ENCODE data around the gene NOX3.

The NOX3 gene

DNA sequence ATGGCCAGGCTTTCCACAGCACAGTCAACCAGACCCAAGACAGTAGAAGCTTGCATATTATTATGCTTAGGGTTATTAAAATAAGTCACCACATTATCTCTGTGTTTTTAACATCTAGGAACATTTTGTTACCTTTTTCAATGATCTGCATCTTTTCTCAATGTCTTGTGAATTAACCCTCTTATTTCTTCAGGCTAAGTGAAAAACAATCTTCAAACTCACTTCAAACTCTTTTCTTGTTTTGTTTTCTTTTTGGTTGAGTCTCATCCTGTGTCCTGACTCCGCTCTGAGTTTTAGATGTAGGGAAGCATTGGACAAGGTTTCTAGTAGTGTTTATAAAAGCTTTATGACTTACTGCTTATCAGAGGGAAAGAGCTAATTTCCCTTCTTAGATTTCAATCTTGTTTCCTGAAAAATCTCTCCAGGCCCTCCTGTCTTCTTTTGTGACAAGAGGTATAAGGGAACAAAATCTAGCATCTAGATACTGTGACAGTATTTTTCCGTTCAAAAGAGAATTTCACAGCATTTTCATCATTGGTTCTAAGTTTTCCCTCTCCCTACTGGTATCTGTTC, 26.2 kb downstream of the NOX3 start:
- DNase-seq: no peak

DNA sequence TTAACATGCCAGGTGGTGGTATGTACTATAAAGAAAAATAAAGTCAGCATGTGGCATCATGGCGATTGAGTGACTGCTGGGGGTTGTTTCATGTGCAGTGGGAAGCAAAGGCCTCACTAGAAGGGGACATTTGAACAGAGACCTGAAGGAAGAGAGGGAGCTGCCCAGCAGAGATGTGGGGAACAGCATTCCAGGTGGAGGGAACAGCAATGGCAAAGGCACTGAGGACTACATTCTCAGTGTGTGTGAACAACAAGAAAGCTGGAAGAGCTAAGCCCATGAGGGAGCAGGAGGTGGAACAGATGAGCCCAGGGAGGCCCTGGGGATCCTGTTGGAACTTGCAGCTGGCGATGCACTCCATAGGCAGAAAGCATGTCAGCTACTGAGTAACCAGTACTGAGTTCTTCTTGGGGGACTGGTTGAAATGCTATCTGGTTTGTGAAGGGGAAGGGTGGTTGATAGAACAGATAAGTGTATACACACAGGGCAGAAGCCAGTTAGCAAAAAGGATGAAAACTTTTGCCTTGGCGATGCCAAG, 29.2 kb downstream of the NOX3 start:
- no peak for DNase-seq

DNA sequence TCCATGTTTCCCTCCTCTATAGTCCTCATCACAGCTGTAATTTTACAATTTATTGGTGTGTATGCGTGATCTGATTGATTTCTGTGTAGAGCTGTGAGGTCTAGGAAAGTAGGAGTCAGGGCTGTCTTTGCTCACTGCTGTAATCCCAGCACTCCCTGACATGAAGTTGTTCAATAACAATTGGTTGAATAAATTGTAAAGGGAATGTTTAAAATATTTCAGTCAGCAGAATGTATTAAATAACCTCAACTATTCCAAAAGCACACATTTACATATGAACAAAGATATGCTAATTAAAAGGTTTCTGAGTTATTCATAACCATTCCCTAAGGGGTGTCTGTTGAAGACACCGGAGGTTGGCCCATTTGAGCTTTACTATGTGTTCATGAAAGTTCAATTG, 31.5 kb downstream of the NOX3 start:
- no peak for DNase-seq

DNA sequence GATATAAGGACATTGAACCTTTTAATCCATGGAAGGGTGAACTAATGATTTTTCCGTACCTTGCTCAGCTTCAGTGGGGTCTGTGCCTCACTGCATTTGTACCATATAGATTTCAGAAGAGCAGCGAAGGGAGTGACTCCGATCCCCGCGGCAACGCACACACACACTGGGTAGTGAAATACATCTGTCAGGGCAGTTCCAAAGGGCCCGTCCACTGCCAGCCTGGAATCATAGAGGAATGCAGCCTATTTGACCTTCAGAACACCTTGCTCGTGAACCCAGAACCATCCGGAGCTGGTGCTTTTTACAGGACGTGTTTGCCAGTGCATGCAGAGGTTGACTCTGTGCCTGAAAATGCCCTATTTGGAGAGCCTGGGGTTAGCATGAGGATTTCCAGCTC, 33.0 kb downstream of the NOX3 start:
- DNase-seq: no peak

DNA sequence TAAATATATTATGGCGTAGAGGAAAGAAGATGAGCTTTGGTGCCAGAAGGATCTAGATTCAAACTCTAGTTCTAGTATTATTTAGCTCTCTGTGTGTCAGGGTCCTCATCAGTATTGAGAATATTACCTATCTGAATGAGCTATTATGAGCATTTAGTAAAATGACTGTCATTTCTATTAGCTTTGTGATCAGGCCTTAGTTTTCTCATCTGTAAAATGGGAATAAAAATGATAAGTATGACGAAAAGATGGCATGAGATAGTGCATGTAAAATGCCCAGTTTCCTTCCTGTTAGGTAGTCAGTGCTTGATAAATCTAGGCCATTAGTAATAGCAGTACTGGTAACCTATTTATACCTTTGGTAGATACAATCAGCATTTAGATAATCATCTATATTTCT, 35.1 kb downstream of the NOX3 start:
- DNase-seq: no peak

DNA sequence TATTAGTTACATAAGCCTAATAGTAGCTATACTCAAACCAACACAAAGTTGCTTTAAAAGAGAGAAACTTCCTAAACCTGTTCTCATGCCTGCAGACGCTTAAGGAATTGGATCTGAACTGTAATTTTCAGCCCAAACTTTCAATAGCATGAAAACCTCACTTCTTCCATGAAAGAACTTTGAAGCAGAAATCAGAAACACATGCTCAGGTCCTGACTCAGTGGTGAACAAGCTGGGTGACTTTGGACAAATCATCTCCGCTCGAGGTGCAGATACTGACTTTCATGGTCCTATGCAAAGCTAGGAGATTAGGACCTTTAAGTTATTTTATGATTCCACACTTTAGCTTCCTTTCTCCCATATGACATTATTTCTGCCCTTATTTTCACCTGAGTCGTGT, 36.5 kb downstream of the NOX3 start:
- no peak for DNase-seq

DNA sequence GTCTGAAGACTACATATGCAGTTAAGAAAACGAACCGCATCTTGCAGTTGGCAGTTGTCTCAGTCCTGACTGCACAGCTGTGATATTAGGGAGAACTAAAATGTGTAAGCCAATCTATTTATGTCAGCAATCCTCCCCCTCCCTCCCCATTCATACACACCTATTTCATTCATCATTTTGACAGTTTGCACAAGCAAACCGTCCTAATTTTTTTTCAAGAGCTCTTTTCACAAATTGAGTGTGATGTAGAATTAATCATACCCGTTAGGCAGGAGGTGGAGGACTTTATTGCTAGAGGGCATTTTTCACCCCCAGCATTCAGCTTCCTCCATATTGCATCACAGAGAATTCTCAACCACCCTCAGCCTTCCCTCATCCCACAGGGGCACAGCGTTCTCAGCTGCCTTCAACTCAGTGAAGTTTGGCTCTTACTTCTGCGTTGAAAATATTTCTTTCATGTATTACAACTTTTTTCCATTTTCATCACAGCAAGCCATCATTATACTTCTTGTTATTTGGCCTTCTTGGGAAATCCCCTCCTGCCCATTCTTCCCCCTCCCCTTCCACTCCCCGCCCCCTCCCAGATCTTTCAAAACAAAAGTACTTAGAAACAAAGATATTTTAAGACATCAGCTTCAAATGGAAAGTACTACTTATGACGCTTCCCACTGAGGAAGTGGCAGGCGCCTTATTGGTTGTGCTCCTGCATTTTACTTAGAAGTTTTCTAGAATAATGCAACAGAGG, 37.5 kb downstream of the NOX3 start:
- DNase-seq: peak; percentile 75

DNA sequence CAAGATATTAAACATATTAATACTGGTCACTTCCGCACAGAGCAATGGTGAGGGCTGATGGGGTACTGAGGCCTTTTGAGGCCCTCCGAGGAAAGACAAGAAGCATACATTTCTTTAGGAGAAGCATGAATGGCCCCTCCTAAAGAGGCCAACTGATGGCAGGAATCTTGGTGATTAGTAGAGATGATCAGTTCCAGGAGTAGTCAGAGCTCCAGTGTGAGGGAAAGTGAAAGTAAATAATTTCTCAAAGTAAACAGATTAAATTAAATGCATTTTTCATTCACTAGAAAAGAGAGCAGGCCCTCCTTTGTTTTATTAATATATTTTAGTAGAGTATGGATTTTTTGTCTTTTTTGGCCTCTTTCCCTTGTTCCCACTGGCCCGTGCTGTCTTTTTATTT, 38.2 kb downstream of the NOX3 start:
- no peak for DNase-seq

DNA sequence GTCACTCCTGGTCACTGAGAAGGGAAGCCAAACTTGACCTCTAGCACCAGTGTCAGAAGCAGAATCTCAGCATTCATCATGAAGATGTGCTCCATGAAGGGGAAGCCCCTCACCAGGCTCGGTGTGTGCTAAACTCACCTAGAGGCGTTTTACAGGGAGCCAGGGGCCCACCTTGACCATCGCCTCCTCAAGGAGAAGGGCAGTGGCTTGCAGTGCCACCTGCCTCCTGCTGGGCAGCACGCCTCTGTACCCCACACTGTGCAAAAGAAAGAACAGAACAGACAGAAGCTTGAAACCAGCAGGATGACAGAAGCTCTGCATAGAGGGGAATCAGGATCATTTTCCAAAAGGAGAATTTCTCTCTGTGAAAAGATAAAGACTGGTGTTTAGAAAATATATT, 39.7 kb downstream of the NOX3 start:
- DNase-seq: no peak

DNA sequence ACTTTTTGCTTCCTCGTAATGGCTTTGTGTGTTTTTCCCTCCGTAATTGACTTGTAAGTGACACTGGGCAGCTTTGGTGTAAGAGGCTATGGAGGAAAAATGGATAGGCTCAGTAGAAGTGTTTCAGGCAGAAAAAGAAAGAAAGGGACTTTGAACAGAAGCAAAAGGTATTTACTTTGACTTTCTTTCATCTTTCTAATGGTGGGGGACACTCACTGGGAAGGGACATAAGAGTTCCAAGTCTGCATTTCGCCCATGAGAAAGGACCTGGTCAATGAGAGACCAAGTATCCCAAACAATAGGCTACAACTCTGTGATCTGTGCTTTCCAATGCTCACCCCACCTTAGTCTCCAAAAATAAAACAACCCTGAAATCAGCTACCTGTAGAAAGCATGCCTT, 41.6 kb downstream of the NOX3 start:
- DNase-seq: no peak

DNA sequence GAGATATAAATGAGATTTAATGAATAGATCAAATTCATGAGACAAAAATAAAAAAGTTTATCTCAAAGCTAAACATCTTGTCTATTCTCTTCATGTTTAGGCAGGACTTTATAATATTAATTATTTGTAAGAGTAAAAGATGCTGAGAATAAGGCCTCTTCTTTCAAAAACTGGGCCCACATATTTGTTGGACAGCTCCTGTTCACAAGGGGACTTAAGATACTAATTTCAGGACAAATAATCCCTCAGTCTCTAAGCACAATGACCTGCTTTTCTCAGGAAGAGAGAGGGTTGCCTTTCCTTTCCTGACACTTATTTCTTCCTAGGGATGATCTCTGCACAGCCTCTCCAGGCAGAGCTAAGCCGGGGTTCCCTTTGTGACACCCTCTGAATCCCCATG, 43.3 kb downstream of the NOX3 start:
- no peak for DNase-seq

DNA sequence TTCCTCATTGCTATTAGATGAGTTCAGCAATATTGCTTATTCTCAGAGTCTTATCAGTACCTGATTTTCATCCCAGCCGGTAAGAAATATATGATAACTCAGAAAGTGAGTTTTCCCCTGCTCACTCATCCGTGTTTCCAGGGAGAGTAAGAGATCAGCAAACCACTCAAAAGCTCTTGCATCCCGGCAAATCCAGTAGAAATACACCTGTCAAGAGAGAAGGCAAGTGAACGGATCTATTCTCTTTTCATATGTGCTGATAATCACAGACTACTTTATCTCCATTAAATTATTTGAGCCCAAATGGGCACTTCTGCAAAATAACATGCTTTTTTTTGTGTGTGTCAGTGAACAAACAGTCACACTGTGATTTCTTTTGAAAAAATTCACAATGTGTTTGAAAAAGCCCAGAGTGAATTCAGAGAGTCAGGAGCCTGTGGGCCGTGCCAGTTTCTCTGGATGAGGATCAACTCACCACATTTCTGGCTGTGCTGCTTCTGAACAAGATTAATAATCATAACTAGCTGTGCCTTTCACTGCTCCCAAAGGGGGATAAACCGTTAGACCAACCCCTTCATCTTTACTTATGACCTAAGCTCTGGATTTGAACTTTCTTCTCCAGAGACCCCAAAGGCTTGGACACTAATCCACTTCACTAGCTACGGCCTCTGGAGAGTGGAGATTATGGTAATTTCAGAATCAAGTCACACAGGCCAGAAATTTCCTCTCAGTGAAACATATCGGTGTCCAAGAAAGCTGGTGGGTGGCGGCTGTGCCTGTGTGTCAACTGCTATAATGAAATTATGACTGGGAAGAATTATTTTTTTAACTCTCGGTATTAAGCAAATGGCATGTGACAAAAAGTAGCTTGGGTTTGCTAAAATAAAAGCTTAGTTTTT, 44.2 kb downstream of the NOX3 start:
- DNase-seq: no peak

DNA sequence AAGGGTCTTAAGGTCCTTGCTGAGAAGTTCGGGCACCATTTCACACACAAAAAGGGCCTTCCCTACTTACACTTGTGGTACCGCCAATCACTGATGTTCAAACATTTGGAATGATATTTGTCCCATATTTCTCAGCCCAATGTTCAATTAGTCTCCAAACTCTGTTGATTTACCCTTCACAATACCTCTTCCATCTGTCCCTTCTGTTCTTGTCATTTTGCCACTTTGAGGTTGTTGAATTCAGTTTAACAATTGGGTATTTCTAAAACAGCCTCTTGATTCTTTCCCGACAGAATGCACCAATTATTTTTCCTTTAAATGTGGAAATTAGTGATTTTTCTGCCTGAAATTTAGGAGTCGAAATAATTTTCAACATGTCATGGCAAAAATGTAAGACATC, 46.2 kb downstream of the NOX3 start:
- DNase-seq: no peak

DNA sequence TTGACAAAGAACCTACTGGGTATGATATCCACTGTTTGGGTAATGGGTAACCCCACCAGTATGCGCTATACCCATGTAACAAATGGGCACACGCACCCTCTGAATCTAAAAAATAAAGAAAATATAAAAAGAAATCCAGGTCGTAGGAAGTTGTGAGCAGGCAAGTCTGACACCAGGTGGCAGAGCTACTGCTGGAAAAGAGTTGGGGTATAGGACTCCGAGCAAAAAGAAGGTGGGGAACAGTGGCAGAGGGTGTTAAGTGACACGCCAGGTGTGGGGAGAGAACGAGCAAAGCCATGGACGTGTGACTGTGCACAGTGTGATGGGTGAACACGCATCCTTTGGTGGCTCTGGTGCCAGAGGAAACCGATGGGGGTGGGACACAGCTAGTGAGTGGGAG, 46.7 kb downstream of the NOX3 start:
- DNase-seq: no peak

DNA sequence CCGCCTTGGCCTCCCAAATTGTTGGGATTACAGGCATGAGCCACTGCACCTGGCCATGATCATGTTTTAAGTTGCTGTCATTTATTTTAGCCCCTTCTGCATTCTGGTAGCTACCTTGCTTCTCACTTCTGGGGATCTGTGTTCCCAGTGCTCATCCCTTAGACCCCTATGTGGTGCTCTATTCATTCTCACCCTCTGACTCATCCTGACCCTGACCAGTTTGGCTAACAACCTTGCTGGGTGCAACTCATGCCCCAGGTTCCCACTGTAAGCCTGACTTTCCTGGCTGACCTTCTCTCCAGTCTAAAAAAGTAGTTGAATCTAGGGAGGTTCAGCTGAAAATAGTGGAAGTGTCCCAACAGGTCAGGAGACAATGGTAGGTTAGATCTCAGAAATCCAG, 47.4 kb downstream of the NOX3 start:
- DNase-seq: no peak

DNA sequence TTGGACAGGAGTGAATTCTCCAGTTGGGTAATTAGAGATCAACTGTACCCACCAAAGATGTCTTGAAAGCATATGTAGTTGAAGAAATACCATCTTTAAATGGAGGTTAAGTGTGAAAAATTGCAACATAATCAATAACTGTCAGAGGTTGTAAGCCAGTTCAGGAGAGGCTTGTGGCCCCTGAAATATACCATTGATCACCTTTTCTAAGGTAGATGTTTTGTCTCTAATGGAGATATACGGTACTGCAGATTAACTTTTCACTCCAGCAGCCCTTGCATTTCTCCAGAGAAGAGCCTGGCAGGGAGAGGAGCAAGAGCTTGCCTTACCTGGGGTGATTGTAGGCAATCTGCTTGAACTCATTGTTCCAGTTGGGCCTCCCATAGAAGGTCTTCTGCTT, 48.8 kb downstream of the NOX3 start:
- DNase-seq: no peak

DNA sequence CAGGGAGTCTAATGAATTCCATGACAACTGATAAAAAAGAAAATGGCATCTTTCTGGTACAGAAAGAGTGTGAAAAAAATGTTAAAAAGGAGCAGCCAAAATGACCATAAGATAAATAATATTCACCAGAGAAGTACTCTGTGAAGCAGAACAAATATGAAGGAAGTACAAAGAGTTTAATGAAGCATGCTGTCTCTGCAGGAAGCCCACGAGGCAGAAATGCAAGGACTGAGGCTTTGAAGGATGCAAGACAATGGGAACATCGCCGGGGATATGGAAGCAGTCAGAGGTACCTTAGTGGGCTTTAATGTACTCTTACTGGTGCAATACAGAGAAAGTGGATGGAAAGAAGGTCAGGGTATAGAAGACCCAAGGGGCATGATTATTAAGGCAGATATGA, 50.7 kb downstream of the NOX3 start:
- DNase-seq: no peak

DNA sequence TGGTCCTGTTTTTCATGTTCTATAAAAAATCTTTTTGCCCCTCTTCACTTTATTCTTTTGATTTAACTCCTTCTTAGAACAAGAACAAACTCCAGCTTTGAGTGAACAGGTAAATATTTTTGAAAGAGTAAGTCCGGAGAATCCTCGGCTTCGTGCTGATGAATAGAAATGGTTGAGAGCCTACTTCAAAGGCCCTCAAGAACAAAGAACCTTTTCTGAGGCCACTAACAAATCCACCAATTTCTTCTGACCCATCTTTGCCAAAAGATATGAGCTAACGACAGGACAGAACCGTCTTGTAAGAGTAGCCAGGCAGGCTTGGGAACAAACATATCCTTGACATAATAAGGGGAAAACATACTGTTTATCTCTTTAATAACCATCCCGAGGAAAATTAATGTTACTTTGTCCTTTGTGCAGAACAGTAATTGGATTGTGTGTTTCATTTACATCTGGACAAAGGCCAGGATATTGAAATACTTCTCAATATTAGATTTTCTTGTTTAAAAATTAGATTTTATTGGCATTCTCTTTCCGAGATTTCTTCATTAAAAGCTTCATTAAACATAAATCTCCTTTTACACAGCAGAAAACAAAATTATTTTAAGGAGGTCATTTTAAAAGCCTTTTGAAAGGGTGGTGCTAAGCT, 52.9 kb downstream of the NOX3 start:
- DNase-seq: no peak

DNA sequence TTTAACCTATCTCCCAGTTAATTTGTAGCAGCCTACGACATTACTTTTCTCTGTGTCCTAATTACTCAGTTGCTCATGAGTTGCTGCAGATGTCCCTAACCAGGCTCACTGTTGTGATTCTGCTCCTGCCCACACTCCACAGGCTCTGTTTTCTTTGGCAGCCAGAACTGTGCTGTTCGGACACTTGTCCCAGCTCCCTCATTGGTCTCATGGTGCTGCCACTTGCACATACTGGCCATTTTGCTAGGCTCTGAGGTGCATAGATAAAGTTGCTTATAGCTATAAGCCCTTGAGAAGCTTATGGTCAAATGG, 55.0 kb downstream of the NOX3 start:
- DNase-seq: no peak

DNA sequence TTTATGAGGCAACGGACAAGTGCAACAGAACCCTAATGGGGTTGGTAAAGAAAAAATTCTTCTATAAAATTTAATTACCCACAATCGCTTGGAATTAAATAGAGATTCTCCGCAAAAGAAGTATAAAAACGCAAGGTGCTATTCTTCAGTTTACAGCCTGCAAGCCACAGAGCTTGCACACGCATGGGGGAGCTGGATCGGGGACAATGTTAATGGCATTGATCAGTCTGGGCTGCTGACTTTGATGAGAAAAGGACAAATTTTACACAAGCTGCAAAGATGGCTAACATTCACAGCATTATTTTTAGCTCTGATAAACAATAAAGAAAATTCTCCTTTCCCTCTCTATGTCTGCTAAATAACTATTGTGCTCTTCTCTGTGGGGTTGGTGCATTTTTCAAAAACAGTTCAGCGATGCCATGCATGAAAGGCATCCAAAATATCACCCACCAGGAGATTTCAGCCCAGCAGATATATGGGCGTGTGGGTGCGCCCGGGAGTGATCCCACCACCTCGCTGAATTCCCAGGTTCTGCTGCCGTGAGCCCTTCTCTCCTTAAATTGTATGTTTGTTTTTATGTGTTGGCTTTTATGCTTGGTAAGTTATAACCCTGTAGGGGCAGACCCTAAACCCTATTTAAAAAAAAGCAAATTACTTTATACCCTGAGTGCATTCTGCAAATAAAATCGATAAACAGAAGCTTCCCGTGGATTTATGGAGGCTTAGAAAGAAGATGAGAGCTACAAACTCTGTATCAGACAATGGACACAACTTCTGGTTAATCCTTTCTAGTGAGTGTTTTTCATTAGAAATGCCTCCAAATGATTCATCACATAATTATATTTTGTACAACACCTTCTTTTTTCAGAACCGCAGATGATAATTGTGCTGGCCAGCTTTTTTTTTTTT, 55.6 kb downstream of the NOX3 start:
- DNase-seq: no peak

DNA sequence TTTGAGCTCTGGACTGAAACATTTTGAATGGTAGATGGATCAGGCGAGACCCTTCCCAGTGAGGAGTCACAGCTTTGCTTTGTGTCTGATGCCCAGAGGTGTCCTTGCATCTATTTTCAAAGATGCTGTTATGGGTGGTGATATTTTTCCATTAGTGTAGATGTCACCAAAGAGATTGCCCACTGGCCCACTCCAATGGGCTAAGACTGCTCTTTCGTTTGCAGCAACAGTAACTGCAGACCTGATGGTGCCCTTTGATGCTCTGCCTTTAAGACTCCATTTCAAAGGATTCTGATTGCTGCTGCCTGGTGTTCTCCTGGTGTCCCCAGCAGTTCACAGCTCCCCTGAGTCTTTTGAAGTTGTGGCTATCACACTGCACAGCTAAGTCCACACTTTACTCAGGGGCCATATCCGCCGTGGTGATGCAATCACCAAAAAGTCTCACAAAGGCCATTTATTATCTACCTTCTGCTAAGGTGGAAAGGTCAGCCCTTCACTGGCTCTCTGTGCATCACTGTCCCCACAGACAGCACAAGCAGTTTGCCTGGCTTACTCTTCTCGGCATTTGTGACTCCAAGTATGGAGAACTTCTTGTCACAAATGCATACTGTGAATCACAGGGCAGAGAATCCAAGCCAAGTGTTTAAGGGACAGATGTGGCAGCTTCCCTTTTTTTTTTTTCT, 56.4 kb downstream of the NOX3 start:
- DNase-seq: no peak

DNA sequence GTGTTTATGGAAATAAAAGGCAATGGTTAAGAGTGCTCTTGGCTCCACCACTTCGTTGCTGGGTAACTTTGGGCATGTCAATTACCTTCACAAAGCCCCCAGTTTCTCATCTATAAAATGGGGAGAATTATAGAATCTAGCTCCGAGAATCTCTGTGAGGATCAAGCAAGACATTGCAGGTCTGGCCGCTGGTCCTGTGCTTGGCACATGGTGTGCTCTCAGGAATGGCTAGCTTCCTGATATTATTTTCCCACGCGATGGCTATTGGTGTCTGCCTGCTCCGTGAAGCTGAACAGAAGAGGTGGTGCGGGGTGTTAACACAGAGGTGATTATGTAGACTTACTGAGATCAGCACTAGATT, 57.0 kb downstream of the NOX3 start:
- no peak for DNase-seq
